ENCODE results near the gene THRA. TPM values are rescaled to one million over a fixed set of nuclear protein-coding genes. Genes with fewer than 3 reads are reported as not detected.

Gene THRA
- total and polyA plus RNA-seq, 3 donors from 2014 or later, result 41.2 to 51.7 (median 44.9) TPM

- Histone ChIP-seq H3K27me3 (no peaks in the 10 kb centered on the region), H3K36me3 (ENCODE audit: low read depth, missing control alignments) (no peaks in the 10 kb centered on the region), H3K9me3 (no peaks in the 10 kb centered on the region), H3K4me3 (no peak overlapping the region), H3K27ac (no peak overlapping the region), H3K4me1 (peaks cover 11% of the 10 kb centered on the region)
- intact Hi-C loops (cut with DNase I; ENCODE audit: low total_unique reads), result no loop called here
- WGBS, 2 donors, result 70 to 84% methylated on average over 4 to 5 of the region's 5 CpGs
- DNase-seq, result no peak
- TF ChIP-seq, protein P1, sequence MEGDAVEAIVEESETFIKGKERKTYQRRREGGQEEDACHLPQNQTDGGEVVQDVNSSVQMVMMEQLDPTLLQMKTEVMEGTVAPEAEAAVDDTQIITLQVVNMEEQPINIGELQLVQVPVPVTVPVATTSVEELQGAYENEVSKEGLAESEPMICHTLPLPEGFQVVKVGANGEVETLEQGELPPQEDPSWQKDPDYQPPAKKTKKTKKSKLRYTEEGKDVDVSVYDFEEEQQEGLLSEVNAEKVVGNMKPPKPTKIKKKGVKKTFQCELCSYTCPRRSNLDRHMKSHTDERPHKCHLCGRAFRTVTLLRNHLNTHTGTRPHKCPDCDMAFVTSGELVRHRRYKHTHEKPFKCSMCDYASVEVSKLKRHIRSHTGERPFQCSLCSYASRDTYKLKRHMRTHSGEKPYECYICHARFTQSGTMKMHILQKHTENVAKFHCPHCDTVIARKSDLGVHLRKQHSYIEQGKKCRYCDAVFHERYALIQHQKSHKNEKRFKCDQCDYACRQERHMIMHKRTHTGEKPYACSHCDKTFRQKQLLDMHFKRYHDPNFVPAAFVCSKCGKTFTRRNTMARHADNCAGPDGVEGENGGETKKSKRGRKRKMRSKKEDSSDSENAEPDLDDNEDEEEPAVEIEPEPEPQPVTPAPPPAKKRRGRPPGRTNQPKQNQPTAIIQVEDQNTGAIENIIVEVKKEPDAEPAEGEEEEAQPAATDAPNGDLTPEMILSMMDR (IDR thresholded peaks at IDR 0.05), result no peak
- TF ChIP-seq POLR2A (IDR thresholded peaks at IDR 0.05), result no peak
Observed at GRCh38 chr17:40027614-40028012, 35.2 kb upstream of the THRA start.

- no peak for DNase-seq
- TF ChIP-seq, protein P1 (IDR thresholded peaks at IDR 0.05), result no peak
- no peak for TF ChIP-seq POLR2A (IDR thresholded peaks at IDR 0.05)
- H3K9me3 ChIP-seq, result no peaks in the 10 kb centered on the region
- H3K4me3 ChIP-seq, result no peak overlapping the region
- H3K27ac ChIP-seq, result no peak overlapping the region
- H3K4me1 ChIP-seq, result peaks cover 11% of the 10 kb centered on the region
- intact Hi-C loops (cut with DNase I; ENCODE audit: low total_unique reads), result no loop called here
- H3K27me3 ChIP-seq, result no peaks in the 10 kb centered on the region
- WGBS, 2 donors, result 85 to 93% methylated on average over 13 of the region's 13 CpGs
- no peaks in the 10 kb centered on the region for H3K36me3 ChIP-seq (ENCODE audit: low read depth, missing control alignments)
Observed at GRCh38 chr17:40028595-40028994, 34.2 kb upstream of the THRA start.

DNA sequence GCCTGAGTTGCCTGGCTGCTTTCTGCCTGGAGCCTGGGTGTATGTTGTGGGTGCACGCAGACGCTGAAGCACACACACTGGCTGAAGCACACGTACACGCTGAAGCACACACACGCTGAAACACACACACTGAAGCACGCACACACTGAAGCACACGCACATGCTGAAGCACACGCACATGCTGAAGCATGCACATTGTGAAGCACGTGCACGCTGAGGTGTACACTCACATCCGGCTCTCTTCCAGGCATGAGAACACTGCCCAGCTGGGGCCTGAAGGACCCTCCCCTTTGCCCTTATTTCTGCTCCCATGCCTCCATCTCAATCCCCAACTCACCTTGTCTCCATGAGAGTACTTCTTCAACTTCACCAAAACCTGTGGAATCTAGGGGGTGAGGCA is 31.1 kb upstream of the THRA start:
- H3K27ac ChIP-seq, result no peak overlapping the region
- no peak for DNase-seq
- H3K36me3 ChIP-seq (ENCODE audit: low read depth, missing control alignments), result no peaks in the 10 kb centered on the region
- H3K27me3 ChIP-seq, result no peaks in the 10 kb centered on the region
- peaks cover 3% of the 10 kb centered on the region for H3K4me1 ChIP-seq
- no peak for TF ChIP-seq POLR2A (IDR thresholded peaks at IDR 0.05)
- TF ChIP-seq, protein P1 (IDR thresholded peaks at IDR 0.05), result no peak
- H3K4me3 ChIP-seq, result no peak overlapping the region
- WGBS, 2 donors, result 93 to 94% methylated on average over 11 of the region's 11 CpGs
- intact Hi-C loops (cut with DNase I; ENCODE audit: low total_unique reads), result no loop called here
- H3K9me3 ChIP-seq, result no peaks in the 10 kb centered on the region

DNA sequence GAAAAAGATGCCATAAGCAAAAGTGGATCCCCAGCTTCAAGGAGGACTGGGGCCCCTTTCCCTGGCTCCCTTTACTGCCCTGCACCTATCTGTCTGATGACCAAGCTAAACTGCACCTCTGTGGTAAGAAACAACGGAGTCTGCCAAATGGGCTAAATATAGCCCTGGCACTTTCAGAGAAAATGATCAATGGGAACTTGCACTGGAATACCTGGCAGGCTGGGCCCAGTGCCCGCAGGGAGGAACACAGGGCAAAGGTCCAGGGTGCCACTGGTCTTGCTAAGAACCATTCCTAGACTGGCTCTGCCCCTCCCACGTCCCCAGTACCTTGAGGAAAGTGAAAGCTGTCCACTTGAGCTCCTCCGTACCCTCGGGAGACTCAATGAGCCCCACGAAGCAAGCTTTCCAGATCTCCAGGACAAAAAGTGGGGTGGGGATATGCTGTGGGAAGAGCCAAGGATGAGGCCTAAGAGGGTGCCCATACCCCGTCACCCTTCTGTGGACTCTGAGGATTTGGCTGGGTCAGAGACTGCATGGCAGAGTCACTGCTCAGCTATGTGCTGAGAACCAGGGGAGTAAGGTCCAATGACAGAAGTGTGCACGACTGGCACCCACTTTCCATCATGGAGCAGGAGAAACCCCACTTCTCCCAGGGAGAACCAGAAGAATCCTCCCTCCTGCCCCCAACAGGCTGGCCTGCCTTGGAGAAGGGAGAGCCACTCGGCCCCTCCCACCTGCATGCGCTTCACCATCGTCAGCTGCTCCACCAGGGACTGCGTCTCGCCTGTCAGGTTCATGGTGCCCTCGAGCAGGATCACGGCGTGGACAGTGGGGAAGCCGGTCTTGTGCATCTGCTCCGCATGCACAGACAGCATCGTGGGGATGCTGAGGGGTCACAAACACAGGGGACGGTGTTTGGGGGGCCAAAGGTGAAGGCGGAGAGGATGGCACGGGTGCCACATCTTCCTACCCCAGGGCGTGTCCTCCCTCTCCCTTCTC is 30.1 kb upstream of the THRA start:
- no peak for TF ChIP-seq POLR2A (IDR thresholded peaks at IDR 0.05)
- TF ChIP-seq, protein P1 (IDR thresholded peaks at IDR 0.05), result no peak
- H3K27me3 ChIP-seq, result no peaks in the 10 kb centered on the region
- no peaks in the 10 kb centered on the region for H3K4me1 ChIP-seq
- H3K4me3 ChIP-seq, result no peak overlapping the region
- 91 to 92% methylated on average over 16 to 23 of the region's 23 CpGs for WGBS, 2 donors
- no peaks in the 10 kb centered on the region for H3K36me3 ChIP-seq (ENCODE audit: low read depth, missing control alignments)
- H3K9me3 ChIP-seq, result no peaks in the 10 kb centered on the region
- no peak overlapping the region for H3K27ac ChIP-seq
- intact Hi-C loops (cut with DNase I; ENCODE audit: low total_unique reads), result no loop called here
- no peak for DNase-seq

All from testis (tissue), 3 donors.